Suprapubic skin (tissue), 4 donors: ENCODE results near the gene DAO. TPM values are rescaled to one million over a fixed set of nuclear protein-coding genes. Genes with fewer than 3 reads are reported as not detected.

Experiments used
- DNase-seq, 2 donors: peaks; one replicate each; pipeline ENCODE4 v3.0.0-alpha.2; 2019; ENCODE audit warnings: low spot score in 2 of 2
- H3K27ac ChIP-seq: fragments of 200-600 bp; sonication (generic); one replicate; pipeline ENCODE4 v1.5.1; 2019
- H3K27me3 ChIP-seq: fragments of 200-600 bp; sonication (generic); one replicate; pipeline ENCODE4 v1.5.1; 2019
- H3K36me3 ChIP-seq: fragments of 200-600 bp; sonication (generic); one replicate; pipeline ENCODE4 v1.5.1; 2019
- H3K4me1 ChIP-seq: fragments of 200-600 bp; sonication (generic); one replicate; pipeline ENCODE4 v1.5.1; 2019
- H3K4me3 ChIP-seq: fragments of 200-600 bp; sonication (generic); one replicate; pipeline ENCODE4 v1.5.1; 2019; ENCODE audit warnings: mild to moderate bottlenecking
- H3K9me3 ChIP-seq: fragments of 200-600 bp; sonication (generic); one replicate; pipeline ENCODE4 v1.5.1; 2019
- CTCF ChIP-seq, 2 donors: fragments of 200-600 bp in 1 of 2; fragments of 450-650 bp in 1 of 2; sonication (generic) in 1 of 2; IDR thresholded peaks; one replicate each; pipeline ENCODE4 v1.5.1; 2016 to 2019; ENCODE audit warnings: antibody characterized with exemption in 2 of 2, mild to moderate bottlenecking in 1 of 2, moderate library complexity in 1 of 2
- EP300 ChIP-seq: sonication (generic); formaldehyde crosslinking; IDR thresholded peaks from one replicate; pipeline ENCODE4 v1.6.1; 2017; ENCODE audit warnings: antibody characterized with exemption
- POLR2A ChIP-seq, 2 donors: fragments of 450-650 bp; IDR thresholded peaks; one replicate each; pipeline ENCODE4 v1.6.1; 2017; ENCODE audit warnings: antibody characterized with exemption in 2 of 2, mild to moderate bottlenecking in 2 of 2, moderate library complexity in 2 of 2
- POLR2AphosphoS5 ChIP-seq, 3 donors: sonication (generic); formaldehyde crosslinking; IDR thresholded peaks; one replicate each; pipeline ENCODE4 v1.6.1; 2017; ENCODE audit warnings: antibody characterized with exemption in 3 of 3
- WGBS: methylation state at CpG from one replicate; pipeline ENCODE4 v1.1.5; 2018; 5-methylcytosine and 5-hydroxymethylcytosine counted together
- total RNA-seq, 4 donors: library from RNA; depleted of rRNA; stranded (reverse); fragments of >200 nt; gene quantifications; one replicate each; pipeline ENCODE4 v1.1.0, GENCODE V29; 2016

DAO gene
- total RNA-seq, 4 donors from 2014 or later, result not detected

- no peak overlapping the region for H3K4me3 ChIP-seq
- H3K36me3 ChIP-seq, result no peaks in the 10 kb centered on the region
- no peaks in the 10 kb centered on the region for H3K27me3 ChIP-seq
- H3K27ac ChIP-seq, result no peak overlapping the region
- peaks cover 9% of the 10 kb centered on the region for H3K4me1 ChIP-seq
- no peak for TF ChIP-seq POLR2A (IDR thresholded peaks at IDR 0.05)
- no peak for TF ChIP-seq POLR2AphosphoS5 (IDR thresholded peaks at IDR 0.05)
- TF ChIP-seq EP300, result no peak
- no peak for TF ChIP-seq CTCF (IDR thresholded peaks at IDR 0.05)
- DNase-seq, result no peak
- peaks cover 5% of the 10 kb centered on the region for H3K9me3 ChIP-seq
These were observed 68.5 kb downstream of the DAO start for GRCh38 chr12:108948367-108948766.

GRCh38 chr12:108949976-108950375, 70.1 kb downstream of the DAO start:
- H3K4me1 ChIP-seq, result peaks cover 9% of the 10 kb centered on the region
- TF ChIP-seq EP300 (no peak), CTCF (IDR thresholded peaks at IDR 0.05) (no peak)
- H3K9me3 ChIP-seq, result peaks cover 5% of the 10 kb centered on the region
- no peaks in the 10 kb centered on the region for H3K36me3 ChIP-seq
- H3K27ac ChIP-seq, result no peak overlapping the region
- 80% methylated on average over 1 of the region's 1 CpG for WGBS
- H3K27me3 ChIP-seq, result no peaks in the 10 kb centered on the region
- no peak for DNase-seq
- H3K4me3 ChIP-seq, result no peak overlapping the region

Other genes with a start within 250 kb of the DAO start
- gene SELPLG, start 246.2 kb upstream of the DAO start, total RNA-seq, result 1 to 10 TPM; 1.3 to 5.6 (median 3.0) TPM
- 100 to 1,000 TPM; 117 to 175 (median 142) TPM for gene CORO1C, start 148.6 kb upstream of the DAO start, total RNA-seq
- 10 to 100 TPM; 11.2 to 26.0 (median 15.8) TPM for gene SSH1, start 22.5 kb upstream of the DAO start, total RNA-seq
- not detected for gene SVOP, start 141.0 kb downstream of the DAO start, total RNA-seq
- 10 to 100 TPM; 22.8 to 43.9 (median 26.0) TPM for gene USP30, start 172.5 kb downstream of the DAO start, total RNA-seq
- gene ALKBH2, start 213.4 kb downstream of the DAO start, total RNA-seq, result 10 to 100 TPM; 18.8 to 36.0 (median 22.1) TPM
- gene UNG, start 217.5 kb downstream of the DAO start, total RNA-seq, result 10 to 100 TPM; 17.9 to 43.9 (median 40.0) TPM
- 10 to 100 TPM; 19.2 to 90.8 (median 56.9) TPM for gene ACACB, start 236.5 kb downstream of the DAO start, total RNA-seq